HG03442 (cell line): Measurements from ENCODE around the gene TNS3.
A peak's percentile ranks its signal among the peaks of the same experiment; 100 is the strongest.

ENCODE experiments used
- ATAC-seq: cut with Tn5 transposase; IDR thresholded peaks from one replicate; pipeline ENCODE4 v1.9.1; 2021; ENCODE audit warnings: mild to moderate bottlenecking, moderate library complexity; ENCODE audit not compliant: unreplicated experiment

TNS3 gene

DNA sequence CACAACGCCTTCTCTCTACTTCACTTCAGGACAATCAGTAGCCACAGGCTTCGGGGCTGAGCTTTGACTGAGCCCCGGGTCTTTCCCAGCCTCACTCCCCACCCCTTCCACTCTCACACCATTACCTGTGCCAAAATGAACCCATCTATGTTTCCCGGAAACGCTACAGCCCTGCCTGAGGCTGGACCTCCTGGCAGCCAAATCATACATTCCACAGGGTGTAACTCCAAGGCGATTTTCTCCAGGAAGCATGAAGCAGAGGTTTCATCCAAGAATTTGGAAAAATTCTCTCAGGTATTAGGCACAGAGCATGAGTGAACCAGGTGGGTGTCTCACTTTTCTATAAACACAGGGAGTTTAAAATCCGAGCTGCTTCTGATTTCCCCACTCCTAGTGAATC is 286.3 kb downstream of the TNS3 start:
- no peak for ATAC-seq

DNA sequence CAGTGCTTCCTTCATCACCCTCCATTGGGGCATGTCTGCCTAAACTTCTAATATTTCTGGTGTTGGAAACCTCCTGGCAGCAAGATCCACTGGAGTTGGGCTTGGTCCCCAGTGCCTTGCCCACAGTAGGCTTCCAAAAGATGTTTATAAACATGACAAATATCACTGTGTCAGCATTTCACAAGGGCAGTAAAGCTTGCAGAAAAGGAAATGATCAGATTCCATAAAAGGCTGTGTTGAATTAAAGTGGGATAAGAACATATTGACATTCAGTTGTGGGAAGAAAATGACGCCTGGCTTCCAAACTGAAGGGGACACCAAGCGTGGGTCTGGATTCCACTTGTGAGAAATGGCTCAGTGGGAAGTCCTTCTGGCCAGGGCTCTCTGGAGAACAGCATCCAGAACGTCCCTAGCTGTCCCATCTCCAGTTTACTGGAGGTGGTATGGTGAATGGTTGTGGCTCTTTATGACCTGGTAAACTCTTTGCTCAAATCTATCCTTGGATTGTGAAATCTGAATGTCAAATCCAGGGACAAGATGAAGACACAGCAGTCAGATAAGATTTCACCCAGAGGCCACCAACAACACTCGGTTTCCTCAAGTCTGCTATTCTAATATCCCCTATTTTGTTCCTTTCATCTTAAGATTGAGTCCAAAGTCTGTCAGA is 287.2 kb downstream of the TNS3 start:
- no peak for ATAC-seq

DNA sequence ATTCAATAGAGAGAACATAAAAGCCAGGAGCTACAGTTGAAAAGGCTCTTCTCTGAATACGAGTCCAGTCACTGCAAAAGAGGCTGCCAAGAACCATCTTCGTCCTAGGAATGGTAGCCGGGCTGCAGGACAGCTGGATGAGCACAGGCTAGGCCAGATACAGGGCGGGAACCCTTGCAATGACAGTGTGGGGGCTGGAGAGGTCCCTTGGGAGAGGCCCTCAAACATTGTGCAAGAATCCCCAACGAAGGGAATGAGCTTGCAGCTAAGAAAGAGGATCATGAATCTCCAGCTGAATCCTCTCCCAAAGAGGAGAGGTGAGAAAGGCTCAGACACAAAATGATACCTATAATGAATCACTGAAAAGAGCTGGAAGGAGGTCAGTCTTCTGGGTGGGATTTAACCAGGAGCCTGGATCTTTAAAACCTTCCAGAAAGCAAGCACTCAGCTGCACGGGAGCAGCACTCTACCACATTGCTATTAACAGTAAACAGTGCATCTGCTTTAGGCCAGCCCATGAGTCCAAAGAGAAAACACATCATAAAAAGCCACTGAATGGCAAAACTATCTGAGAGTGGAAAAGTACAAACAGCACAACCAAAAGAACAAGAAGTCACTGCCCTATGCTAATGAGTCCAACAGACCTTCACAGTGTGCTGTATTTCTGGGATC is 287.9 kb downstream of the TNS3 start:
- no peak for ATAC-seq

DNA sequence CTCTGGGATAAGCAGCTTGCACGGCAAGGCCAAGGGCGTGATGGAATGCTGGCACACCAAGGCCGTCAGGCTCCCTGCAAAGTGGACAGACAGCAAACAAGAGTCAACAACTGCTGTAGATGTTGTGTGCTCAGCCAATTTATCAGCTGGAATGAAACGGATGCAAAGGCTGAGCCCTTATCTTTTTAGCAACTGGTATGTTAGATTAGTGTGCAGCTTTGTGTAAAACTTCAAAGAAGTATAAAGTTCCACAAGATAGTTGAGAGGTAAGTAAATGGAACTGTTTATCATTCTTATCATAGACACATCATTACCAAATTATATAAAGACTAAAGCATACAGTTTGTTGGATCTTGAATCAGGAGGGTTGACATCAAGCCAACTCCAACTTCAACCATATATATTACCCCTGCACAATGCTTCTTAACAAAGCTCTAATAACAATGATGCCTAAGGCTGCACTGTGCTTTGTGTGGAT is 289.0 kb downstream of the TNS3 start:
- no peak for ATAC-seq

DNA sequence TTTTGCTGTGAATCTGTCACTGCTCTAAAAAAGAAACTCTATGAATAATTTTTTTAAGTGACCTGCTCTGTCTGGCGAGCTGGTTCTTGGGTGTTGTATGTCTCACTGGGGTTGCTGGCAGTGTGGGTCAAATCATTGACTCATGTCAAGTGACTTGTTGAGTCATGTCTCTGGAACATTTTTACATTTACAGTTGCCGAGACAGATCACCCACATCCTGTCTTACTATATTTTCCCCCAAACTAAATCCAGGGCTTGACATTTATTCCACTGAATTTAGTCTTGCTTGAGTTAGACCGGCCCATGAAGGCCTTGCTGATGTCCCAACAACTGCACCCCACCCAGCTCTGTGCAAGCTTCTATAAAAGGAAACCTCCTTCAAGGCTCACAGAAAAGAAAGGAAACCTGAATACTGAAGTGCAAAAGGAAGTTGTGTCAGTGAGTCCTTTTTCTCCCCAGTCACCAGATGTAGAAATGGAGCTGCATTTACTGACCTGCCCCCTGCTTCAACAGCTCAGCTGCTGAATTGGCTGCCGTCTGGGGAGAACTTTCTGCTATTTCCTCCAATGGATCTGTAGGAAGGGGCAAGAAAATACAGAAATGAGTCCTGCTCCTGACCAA is 290.3 kb downstream of the TNS3 start:
- ATAC-seq = peak; percentile 97

DNA sequence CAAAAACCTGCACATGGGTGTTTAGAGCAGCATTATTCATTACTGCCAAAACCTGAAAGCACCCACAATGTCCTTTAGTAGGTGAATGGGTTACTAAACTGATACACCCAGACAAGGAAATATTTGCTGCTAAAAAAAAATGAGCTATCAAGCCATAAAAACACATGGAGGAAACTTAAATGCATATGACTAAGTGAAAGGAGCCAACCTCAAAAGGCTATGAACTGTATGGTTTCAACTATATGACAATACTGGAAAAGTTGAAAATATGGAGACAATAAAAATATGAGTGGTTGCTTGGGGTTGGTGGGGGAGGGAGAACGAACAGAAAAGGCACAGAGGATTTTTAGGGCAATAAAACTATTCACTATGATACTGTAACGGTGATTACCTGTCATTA is 291.0 kb downstream of the TNS3 start:
- ATAC-seq = no peak

DNA sequence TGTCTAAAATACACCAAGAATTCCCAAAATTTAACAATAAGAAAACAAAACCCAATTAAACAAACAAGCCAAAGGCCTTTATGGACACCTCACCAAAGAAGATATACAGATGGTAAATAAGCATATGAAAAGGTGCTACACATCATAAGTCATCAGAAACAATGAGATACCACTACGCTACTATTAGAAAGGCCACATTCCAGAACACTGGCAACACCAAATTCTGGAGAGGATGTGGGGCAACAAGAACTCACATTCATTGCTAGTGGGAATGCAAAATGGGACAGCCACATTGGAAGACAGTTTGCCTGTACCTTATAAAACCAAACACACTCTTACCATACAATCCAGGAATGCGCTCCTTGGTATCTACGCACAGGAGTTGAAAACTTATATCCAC is 291.4 kb downstream of the TNS3 start:
- no peak for ATAC-seq

DNA sequence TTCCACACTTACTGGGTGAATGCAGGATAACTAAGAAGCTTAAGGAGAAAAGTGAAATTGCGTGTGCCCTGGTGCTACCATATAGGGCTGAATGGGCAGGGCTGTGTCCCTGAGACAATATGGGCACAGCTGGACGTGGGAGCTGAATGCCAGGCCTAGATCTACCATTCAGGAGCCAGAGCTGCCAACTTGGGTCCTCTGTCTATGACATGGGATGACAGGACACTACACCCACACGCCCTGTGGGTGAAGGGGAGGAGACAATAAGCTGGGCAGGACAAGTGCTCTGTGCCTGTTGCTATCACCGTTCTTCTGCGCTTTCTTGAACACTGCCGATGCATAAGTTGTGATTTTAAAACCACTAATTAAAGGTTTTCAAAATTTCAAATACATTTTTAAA is 293.9 kb downstream of the TNS3 start:
- ATAC-seq = no peak

DNA sequence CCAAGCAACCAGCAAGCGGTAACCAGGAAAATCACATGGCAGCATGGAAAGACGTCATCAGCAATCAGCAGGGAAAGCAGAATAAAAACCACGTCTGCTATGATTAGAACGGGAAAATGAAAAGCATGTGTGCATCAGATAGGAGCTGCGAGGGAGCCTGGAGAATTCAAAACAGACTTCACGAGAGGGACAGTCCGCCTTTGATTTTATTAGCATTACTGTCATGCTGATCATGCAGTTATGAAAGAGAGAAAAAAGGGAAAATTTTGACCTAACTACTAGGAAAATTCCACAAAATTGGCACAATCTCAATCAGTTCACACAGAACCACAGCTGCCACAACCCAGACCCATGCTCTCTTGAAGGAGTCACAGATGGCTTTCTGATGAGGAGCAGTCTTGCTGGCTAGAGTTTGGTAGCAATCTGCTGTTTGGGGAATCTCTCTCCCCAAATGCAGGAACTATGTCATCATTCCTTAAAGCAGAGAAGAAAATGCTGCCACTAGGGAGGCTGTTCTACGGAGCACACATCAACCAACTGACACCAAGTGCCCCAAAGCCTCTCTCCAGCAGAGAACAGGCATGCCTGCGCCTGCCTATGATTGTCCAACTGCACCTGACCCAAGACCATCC is 295.9 kb downstream of the TNS3 start:
- no peak for ATAC-seq

DNA sequence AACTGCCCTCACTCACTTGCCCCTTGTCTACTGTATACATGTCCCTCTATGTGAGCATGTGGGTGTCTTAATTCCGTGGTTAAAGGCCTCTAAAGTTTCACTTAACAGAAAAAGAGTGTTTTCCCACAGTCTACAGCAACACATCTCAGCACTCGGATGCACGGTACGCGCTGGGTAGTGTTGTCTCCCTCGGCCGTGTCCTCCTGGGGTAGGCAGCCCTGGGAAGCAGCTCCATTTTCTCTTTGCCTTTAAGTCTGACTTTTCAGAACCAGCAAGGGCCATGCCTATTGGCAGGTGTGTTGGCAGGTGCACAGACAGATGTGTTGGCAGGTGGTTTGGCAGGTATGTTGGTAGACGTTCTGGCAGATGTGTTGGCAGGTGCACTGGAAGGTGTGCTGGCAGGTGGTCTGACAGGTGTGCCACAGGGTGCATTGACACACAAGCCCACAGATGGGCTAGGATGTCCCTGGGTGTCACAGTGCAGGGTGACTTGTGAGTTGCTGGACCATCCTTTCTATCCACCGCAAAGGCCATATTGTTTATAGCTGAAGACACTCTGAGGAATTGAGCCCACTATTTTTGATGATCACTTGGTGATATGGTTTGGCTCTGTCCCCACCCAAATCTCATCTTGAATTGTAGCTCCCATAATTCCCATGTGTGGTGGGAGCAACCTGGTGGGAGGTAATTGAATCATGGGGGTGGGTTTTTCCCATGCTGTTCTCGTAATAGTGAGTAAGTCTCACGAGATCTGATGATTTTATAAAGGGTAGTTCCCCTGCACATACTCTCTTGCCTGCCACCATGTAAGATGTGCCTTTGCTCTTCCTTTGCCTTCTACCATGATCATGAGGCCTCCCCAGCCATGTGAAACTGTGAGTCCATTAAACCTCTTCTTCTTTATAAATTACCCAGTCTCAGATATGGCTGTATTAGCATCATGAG is 296.9 kb downstream of the TNS3 start:
- no peak for ATAC-seq

DNA sequence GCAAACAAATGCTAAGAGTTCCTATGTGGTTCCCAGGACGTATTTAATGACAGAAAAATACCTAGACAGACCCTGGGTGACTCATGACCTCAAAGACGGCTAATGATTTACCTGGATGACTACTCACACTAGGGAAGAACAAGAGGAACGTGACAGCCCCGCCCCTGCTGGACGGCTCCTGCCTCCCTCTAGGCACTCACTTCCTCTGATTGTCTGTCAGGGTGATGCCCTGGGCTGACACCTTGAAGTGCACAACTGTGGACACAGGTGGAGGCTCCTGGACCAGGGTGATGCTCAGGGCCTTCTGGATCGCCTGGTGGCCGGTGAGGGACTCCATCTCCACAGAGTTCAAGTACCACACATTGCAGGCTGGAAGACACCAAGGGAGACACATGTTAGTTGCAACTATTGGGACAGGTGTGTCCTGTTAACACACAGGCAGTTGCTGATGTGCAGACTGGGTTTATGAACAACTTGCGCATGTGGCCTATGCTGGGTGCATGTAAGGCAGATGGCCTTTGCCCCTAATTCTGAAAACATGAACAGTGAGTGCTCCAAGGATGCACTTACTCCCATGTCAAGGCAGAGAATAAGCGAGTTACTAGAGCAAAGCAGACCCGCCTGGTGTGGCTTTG is 298.3 kb downstream of the TNS3 start:
- no peak for ATAC-seq

DNA sequence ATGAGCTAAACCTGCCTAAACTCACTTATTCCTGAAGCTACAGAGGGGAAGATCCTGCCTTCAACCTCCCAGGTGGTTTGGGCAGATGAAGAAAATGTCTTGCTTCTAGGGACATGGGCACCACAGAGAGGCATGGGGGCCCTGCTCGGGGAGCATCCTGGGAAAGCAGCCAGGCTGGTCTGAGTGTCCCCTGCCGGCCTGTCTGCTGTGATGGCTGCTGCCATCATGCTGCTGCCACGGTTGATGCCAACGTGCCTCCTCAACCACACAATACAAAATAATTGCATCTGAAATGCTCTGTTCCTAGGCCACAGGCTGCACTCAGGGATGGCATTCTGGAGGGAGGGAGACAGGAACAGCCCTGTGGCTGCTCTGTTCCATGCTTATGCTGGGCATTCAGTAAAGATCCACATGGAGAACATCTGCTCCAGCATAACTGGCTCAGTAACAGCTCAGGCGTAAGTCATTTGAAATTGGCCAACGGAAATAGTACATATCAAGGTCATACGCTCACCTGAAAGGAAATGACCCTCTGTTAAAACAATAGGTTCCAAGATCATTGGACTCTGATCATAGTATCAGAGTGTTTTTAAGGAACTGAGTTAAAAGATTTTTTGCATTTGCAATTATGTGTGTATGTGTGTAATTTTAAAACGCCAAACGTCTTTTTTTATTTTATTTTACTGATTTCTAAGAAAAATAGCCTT is 299.0 kb downstream of the TNS3 start:
- no peak for ATAC-seq

DNA sequence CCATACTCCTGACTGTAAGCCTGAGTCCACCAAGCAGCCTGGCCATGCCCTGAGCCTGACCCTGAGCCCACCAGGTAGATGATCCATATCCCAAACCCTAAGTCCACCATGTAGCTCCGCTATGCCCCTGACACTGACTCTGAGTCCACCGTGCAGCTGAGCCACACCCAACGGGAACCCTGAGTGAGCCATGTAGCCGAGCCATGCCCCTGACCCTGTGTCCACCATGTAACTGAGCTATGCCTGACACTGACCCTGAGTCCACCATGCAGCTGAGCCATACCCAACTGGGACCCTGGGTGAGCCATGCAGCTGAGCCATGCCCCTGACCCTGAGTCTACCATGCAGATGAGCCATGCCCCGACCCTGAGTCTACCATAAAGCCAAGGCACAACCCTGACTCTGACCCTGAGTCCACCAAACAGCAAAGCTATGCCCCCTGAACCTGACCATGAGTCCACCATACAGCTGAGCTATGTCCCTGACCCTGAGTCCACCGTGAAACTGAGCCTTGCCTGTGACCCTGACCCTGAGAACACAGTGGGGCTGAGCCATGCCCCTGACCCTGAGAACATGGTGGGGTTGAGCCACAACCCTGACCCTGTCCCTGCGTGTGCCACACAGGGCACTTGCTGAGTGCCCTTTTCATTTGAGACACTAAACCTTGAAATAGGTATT is 299.8 kb downstream of the TNS3 start:
- ATAC-seq = no peak

DNA sequence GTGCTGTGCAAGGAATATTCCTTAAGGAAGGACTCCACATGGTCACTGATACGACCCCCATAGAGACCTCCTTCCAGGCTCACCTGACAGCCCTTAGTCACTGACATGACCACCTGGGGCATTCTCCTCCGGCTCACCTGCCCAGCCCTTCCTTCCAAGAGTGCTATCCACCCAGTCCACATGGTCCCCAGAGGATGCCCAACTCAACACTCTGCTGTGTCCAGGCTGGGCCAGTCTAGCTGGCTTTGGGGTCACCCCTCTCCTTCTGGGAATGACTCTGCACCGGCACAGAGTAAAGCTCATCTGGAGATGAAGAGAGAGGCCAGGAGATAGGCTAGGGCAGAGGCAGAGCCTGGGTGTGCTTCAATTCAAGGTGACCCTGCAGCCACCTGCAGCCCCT is 300.8 kb downstream of the TNS3 start:
- ATAC-seq = no peak

DNA sequence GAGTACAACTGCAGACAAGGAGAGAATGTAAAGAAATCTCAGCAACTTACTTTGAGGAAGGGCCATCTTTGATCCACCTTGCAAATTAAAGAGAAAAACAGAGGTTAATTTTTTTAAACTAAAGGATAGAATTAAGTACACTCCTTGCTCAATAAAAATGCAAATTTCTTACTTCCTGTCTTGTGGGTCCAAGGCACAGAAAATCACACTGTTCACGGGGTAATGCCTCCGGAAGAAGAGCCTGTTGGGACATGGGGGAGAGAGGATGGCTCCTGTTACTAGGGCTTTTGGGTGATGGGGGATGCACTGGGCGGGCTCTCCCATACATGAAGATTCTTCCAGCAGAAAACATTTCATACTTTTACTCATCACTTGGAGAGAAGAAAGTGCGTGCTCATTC is 301.8 kb downstream of the TNS3 start:
- ATAC-seq = no peak

DNA sequence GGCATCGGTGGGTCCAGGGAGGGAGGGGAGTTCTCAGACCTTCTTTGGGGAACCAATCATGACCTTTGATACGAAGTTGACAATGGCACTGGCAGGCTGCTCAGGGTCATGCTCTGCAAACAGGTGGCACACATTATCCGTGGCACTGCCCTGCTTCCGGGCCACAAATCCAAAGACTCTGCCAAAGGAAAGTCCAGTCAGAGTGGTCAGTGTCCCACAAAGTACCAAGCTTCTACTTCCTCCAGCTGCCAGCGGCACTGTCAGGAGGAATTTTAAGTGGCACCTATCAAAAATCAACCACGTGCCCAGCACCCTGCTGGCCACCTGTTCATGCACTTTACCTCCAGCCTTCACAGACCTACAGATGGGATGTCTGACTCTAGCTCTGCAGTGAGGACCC is 303.9 kb downstream of the TNS3 start:
- ATAC-seq = no peak

DNA sequence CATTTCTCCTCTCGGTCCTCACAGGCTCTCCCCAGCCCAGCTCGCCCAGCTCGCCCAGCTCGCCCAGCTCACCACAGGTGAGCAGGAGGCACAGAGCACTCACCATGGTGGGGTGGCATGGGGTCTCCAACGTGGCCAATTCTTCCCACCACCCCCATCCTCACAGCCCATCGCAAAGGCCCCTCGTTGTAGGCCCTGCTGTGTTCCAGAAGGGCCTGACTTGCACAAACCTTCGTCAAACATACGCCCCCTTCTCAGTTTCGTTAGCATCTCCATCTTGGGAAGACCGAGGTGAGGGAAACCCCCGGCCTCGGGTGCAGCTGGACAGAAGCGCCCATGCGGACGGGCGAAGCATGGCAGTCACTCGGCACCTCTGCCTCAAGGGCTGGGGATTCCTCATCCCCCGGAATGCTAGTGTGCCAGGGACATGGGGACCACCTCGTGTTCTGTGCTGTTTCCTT is 304.6 kb downstream of the TNS3 start:
- no peak for ATAC-seq

DNA sequence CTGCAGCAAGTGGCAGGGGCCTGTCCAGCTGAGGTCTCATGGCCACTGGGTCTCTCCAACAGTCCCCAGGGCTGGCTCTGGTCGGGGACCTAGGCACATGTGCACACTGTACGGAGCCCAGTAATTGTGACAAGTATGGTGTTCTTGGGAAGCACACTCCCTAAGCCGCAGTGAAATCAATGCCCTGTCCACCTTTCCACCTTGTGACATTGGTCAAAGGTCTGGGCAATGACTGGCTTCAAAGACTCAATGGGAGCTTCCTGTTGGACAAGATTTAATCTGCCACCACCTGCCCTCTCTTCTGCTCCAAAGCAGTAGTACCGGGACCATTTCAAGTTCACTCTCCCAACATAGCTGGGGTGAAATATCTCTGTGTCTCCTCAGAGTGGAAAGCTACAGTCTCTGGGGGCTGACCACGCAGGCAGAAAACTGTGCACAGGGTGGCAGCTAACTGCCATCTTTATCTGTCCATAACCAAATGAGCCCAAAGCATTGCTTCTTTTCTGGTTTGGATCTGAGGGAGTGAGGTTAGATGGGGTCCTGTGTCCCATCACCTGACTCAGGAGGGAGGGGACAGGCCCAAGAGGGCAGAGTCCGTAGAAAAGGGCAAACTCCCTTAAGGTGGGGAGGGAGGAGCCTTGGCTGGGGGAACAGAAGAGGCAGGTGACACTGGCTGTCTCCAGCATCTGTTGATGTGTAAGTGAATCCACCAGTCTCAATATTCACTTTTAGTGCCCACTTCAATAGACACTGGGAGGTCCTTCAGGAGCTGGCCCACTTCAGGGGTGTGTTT is 307.7 kb downstream of the TNS3 start:
- no peak for ATAC-seq
